ENCODE data around the gene SLC23A2.

Gene SLC23A2

DNA sequence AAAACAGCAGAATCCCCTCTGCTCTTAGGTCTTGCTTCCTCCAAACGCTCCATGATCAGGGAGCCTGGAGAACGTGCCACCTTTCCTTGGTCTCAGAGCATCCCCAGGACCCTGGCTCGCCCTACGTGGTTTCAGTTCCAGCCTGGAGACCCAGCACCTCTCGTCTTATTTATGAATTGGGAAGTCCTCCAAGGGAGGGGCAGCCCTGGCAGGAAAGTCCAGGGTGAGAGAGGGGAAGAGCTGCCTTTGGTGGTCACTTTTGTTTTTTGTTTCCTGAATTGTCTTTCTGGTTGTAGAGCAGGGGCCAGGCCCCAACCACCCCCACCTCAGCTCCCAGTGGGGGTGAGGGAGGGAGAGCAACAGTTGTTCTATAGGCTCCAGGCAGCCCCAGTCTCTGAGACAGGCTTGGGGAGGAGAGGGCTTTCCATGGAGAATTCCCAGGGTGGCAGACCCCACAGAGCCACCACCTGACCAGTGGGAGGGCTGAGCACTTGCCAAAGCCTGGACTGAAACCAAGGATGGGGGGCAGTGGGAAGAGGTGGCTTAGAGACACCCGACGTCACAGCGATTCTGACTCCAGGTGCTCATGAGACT lies 190.8 kb downstream of the SLC23A2 start:
- no peak for DNase-seq

DNA sequence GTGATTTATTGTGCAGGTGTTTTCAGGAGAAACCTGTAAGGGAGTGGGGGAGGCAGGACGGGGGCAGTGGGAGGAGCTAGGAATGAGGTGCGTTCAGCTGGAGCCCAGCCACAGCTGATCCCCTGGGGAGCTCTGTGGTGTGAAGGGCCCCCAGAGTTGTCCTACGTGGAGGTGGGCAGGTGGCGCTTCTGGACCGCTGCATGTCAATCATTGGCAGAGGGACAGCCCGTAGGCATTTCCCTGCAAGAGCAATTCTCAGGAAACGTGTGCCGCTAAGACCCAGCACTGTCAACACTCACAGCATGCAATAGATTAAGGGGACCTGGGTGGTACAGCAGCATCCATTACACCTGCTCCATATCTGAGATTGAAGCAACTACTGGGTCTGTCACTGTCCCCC lies 191.6 kb downstream of the SLC23A2 start:
- no peak for DNase-seq

DNA sequence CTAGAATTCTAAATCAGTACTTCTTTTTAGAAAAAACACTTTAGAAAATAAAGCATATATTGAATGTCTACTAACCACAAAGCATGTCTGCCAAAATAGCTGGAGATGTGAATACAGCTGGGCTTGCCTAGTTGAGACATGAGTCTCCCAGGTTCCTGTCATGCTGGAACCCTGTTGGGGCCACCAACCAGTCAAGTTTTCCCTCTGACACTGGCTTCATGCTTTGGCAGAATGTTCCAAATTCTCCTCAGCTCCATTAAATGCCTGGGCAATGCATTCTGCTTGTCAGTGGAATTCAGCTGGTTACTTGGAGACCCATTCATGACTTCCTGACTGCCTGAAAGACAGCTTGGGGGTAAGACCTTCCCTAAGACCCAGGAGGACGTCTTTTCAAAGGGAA lies 192.4 kb downstream of the SLC23A2 start:
- DNase-seq: no peak

DNA sequence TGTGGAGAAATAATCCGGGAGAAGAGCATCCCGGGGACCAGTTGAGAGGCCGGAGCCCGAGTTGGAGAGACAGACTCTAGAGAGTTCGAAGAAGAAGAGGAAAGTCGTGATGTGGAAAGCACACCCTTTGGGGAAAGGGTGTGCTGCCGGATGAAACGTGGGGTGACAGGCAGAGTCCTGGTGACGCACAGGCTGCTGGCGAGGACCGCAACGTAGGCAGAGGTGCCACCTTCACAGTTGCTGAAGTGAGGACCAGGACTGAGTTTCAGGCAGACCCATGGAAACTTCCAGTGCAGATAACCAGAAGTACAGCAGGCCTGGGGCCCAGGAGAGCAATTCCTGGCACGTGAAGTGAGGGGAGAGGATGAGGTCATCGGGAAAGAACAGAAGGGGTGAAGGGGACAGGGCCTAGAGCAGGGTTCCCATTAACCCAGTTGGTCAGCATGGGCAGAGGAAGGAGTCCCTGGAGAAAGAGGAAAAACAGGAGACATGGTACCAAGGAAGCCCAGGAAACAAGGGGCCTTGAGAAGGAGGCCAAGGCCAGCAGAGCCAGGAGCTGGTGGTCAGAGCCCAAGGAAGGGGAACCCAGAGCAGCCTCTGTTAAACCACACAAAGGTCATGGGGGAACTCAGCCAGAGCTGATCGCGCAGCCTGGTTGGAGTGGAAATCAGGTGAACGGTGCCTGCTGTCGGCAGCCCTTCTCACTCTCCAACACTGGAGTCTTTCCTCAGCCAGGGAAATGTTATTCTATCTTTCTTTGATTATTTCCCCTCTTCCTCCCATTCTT lies 195.5 kb downstream of the SLC23A2 start:
- no peak for DNase-seq

DNA sequence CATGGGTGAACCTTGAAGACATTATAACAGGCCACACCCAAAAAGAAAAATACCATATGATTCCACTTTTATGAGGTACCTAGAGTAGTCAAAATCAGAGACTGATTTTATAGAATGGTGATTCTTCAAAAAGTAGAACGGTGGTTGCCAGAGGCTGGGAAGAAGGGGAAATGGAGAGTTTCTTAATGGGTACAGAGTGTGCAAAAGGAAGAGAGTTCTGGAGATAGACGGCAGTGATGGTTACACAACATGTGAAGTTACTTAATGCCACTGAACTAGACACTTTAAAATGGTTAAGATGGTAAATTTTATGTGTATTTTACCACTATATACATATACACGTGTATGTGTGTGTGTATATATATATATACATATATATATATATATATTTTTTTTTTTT lies 198.8 kb downstream of the SLC23A2 start:
- DNase-seq: no peak

All from activated CD4-positive, alpha-beta T cell treated with anti-CD3 and anti-CD28 coated beads, Interleukin-2, amount 50 U/mL, for 16 hours (primary cell).